GM12878 (cell line): ENCODE data around the gene TGFBR1. TPM values are rescaled to one million over a fixed set of nuclear protein-coding genes. Genes with fewer than 3 reads are reported as not detected.

Experiments
- BCL11A ChIP-seq: IDR thresholded peaks from 2 replicates; pipeline ENCODE4 v1.6.1; 2011; ENCODE audit warnings: low read depth, low read length
- BRCA1 ChIP-seq: IDR thresholded peaks from 2 replicates; pipeline ENCODE4 v1.6.1; 2011; ENCODE audit warnings: low read depth, low read length, improper control_type of control experiment
- CBFB ChIP-seq: IDR thresholded peaks from 2 replicates; pipeline ENCODE4 v1.6.1; 2016; ENCODE audit warnings: antibody characterized with exemption, low read depth
- CEBPB ChIP-seq, 2 experiments: fragments of 150-350 bp in 1 of 2; IDR thresholded peaks; 2 replicates each; pipeline ENCODE4 v1.6.1; 2012 to 2014; ENCODE audit warnings: low read depth in 2 of 2, low read length in 2 of 2, borderline replicate concordance in 1 of 2, inconsistent platforms in 1 of 2
- EED ChIP-seq: sonication (generic); IDR thresholded peaks from 2 replicates; pipeline ENCODE4 v1.6.1; 2016; ENCODE audit warnings: antibody characterized with exemption, low read depth
- EP300 ChIP-seq, 2 experiments: fragments of 150-350 bp in 1 of 2; IDR thresholded peaks; 2 replicates each; pipeline ENCODE4 v1.6.1; 2011 to 2012; ENCODE audit warnings: low read depth in 2 of 2, low read length in 2 of 2, borderline replicate concordance in 1 of 2, improper control_type of control experiment in 1 of 2, inconsistent platforms in 1 of 2; ENCODE audit not compliant: control insufficient read depth in 1 of 2
- EZH2 ChIP-seq: IDR thresholded peaks from 2 replicates; pipeline ENCODE4 v1.6.1; 2012; ENCODE audit warnings: low read depth, mild to moderate bottlenecking, control low read depth, inconsistent platforms, low read length, borderline replicate concordance; ENCODE audit not compliant: control insufficient read depth
- HCFC1 ChIP-seq: fragments of 150-350 bp; IDR thresholded peaks from 2 replicates; pipeline ENCODE4 v1.6.1; 2014; ENCODE audit warnings: low read length
- IKZF1 ChIP-seq: fragments of 450-650 bp; conservative IDR thresholded peaks from 2 replicates; pipeline ENCODE4 v1.6.1; 2017; ENCODE audit warnings: antibody characterized with exemption, mild to moderate bottlenecking
- MEF2A ChIP-seq: IDR thresholded peaks from 2 replicates; pipeline ENCODE4 v1.6.1; 2011; ENCODE audit warnings: low read depth, mild to moderate bottlenecking, low read length, moderate library complexity; ENCODE audit not compliant: insufficient read depth
- MEF2B ChIP-seq: fragments of 450-650 bp; IDR thresholded peaks from 2 replicates; pipeline ENCODE4 v1.6.1; 2018; ENCODE audit warnings: mild to moderate bottlenecking, moderate library complexity; ENCODE audit not compliant: partially characterized antibody, poor library complexity, severe bottlenecking
- NR2C2 ChIP-seq: IDR thresholded peaks from 2 replicates; pipeline ENCODE4 v1.6.1; 2011; ENCODE audit warnings: borderline replicate concordance, low read depth; ENCODE audit not compliant: control insufficient read depth, insufficient read length
- POLR2AphosphoS2 ChIP-seq: IDR thresholded peaks from 2 replicates; pipeline ENCODE4 v1.6.1; 2011; ENCODE audit warnings: low read depth, mild to moderate bottlenecking, low read length, improper control_type of control experiment, moderate library complexity
- RAD51 ChIP-seq: fragments of 450-650 bp; IDR thresholded peaks from 2 replicates; pipeline ENCODE4 v1.6.1; 2016; ENCODE audit warnings: moderate library complexity, mild to moderate bottlenecking, inconsistent platforms
- RBBP5 ChIP-seq: fragments of 200-600 bp; sonication (generic); conservative IDR thresholded peaks from 2 replicates; pipeline ENCODE4 v1.6.1; 2016
- RCOR1 ChIP-seq: conservative IDR thresholded peaks from 2 replicates; pipeline ENCODE4 v1.6.1; 2012; ENCODE audit warnings: low read depth, low read length, improper control_type of control experiment
- RUNX3 ChIP-seq: IDR thresholded peaks from 2 replicates; pipeline ENCODE4 v1.6.1; 2012; ENCODE audit warnings: low read length, inconsistent platforms
- SMAD5 ChIP-seq: IDR thresholded peaks from 2 replicates; pipeline ENCODE4 v1.6.1; 2016; ENCODE audit warnings: antibody characterized with exemption, low read depth
- TCF12 ChIP-seq: IDR thresholded peaks from 2 replicates; pipeline ENCODE4 v1.6.1; 2011; ENCODE audit warnings: low read depth, mild to moderate bottlenecking, low read length
- ZNF24 ChIP-seq: fragments of 450-650 bp; IDR thresholded peaks from 2 replicates; pipeline ENCODE4 v1.6.1; 2017; ENCODE audit warnings: antibody characterized with exemption, mild to moderate bottlenecking
- polyA plus RNA-seq, 11 experiments: library from polyadenylated mRNA; depleted of rRNA in 4 of 11; unstranded in 6 of 11; stranded (reverse) in 5 of 11; fragments of >200 nt; fragmentation: Nextera tagmentation in 4 of 11; fragmentation: Illumina TruSeq in 1 of 11; extraction: Ambion mirVana in 4 of 11; extraction: Trizol in 1 of 11; gene quantifications; 1 replicate in 1 of 11; 2 replicates in 10 of 11; pipeline versions ENCODE4 v1.2.1 to v1.2.3, GENCODE V29; 2011 to 2016; ENCODE audit warnings: inconsistent platforms in 2 of 11, missing spikeins in 2 of 11, low read depth in 1 of 11
- total RNA-seq, 4 experiments: library from RNA; depleted of rRNA in 3 of 4; stranded (reverse); fragments of >200 nt in 3 of 4; fragmentation: Illumina TruSeq in 1 of 4; extraction: Trizol in 1 of 4; gene quantifications; 2 replicates each; pipeline versions ENCODE4 v1.2.1 to v1.2.3, GENCODE V29; 2013 to 2021
- TF ChIP-seq, protein P1 (sequence below): fragments of 450-650 bp; formaldehyde crosslinking; IDR thresholded peaks from 2 replicates; pipeline ENCODE4 v1.4.0; 2022; ENCODE audit warnings: mild to moderate bottlenecking, moderate library complexity
- TF ChIP-seq, protein P2 (sequence below): fragments of 450-650 bp; IDR thresholded peaks from 2 replicates; pipeline ENCODE4 v1.6.1; 2018; ENCODE audit warnings: mild to moderate bottlenecking, low read depth, moderate library complexity; ENCODE audit not compliant: partially characterized antibody
- TF ChIP-seq, protein P3 (sequence below): IDR thresholded peaks from 2 replicates; pipeline ENCODE4 v1.6.1; 2011; ENCODE audit warnings: low read depth, low read length, improper control_type of control experiment, borderline replicate concordance
- TF ChIP-seq, protein P4 (sequence below): IDR thresholded peaks from 2 replicates; pipeline ENCODE4 v1.6.1; 2012; ENCODE audit warnings: low read length, inconsistent platforms

The TGFBR1 gene
- total and polyA plus RNA-seq, 10 of the 15 experiments (the other 5 are each of a cell fraction or from before 2014, with no cell fraction given), result 2.9 to 27.2 (median 16.6) TPM

DNA sequence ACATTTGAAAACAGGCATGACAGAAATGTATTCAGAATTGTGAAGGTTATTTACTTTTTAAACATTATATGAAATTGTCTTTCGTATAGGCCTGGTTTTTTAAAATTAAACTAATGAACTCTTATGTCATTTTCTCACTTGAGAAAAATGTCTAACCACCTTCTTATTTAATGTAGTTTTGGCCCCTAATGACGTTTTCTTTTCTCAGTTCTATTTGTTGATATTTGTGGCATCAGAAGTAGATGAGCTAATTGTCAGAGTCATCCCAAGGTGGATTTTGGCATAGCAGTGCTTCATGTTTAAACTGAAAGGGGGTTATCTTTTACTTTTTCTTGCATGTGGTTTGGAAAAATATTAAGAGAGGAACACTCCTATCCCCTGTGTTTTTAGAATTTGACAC lies 28.2 kb downstream of the TGFBR1 start (continued):
- TF ChIP-seq, protein P1, sequence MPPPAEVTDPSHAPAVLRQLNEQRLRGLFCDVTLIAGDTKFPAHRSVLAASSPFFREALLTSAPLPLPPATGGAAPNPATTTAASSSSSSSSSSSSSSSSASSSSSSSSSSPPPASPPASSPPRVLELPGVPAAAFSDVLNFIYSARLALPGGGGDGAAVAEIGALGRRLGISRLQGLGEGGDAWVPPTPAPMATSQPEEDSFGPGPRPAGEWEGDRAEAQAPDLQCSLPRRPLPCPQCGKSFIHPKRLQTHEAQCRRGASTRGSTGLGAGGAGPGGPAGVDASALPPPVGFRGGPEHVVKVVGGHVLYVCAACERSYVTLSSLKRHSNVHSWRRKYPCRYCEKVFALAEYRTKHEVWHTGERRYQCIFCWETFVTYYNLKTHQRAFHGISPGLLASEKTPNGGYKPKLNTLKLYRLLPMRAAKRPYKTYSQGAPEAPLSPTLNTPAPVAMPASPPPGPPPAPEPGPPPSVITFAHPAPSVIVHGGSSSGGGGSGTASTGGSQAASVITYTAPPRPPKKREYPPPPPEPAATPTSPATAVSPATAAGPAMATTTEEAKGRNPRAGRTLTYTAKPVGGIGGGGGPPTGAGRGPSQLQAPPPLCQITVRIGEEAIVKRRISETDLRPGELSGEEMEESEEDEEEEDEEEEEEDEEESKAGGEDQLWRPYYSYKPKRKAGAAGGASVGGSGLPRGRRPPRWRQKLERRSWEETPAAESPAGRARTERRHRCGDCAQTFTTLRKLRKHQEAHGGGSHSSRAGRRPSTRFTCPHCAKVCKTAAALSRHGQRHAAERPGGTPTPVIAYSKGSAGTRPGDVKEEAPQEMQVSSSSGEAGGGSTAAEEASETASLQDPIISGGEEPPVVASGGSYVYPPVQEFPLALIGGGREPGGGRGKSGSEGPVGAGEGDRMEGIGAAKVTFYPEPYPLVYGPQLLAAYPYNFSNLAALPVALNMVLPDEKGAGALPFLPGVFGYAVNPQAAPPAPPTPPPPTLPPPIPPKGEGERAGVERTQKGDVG (CRISPR knock-in tag), result no peak
- TF ChIP-seq RAD51 (no peak), BRCA1 (no peak), BCL11A (no peak), SMAD5 (no peak), IKZF1 (peak; percentile 38; the same call in 1 of the 2 replicates), CBFB (0 out of 2 replicates have a peak, but pooled peaks have one; percentile 37), RUNX3 (peak; percentile 76; the same call in 1 of the 2 replicates), EZH2 (no peak), RCOR1 (no peak), HCFC1 (no peak), ZNF24 (no peak), TCF12 (no peak), NR2C2 (no peak), POLR2AphosphoS2 (no peak), EED (0 out of 2 replicates have a peak, but pooled peaks have one; percentile 37), RBBP5 (no peak), EP300 (IDR thresholded peaks at IDR 0.05; ENCODE audit: borderline replicate concordance in 1 of 2, control insufficient read depth in 1 of 2, low read depth in 2 of 2, low read length in 2 of 2) (peak; percentile 34 to 48; a peak in 1 of 4 replicates), MEF2B (peak; percentile 43), CEBPB (IDR thresholded peaks at IDR 0.05; ENCODE audit: borderline replicate concordance in 1 of 2, low read depth in 2 of 2, low read length in 2 of 2) (peak in 1 of 2 experiments; percentile 26; a peak in 1 of 4 replicates), MEF2A (peak; percentile 70)
- TF ChIP-seq, protein P2, sequence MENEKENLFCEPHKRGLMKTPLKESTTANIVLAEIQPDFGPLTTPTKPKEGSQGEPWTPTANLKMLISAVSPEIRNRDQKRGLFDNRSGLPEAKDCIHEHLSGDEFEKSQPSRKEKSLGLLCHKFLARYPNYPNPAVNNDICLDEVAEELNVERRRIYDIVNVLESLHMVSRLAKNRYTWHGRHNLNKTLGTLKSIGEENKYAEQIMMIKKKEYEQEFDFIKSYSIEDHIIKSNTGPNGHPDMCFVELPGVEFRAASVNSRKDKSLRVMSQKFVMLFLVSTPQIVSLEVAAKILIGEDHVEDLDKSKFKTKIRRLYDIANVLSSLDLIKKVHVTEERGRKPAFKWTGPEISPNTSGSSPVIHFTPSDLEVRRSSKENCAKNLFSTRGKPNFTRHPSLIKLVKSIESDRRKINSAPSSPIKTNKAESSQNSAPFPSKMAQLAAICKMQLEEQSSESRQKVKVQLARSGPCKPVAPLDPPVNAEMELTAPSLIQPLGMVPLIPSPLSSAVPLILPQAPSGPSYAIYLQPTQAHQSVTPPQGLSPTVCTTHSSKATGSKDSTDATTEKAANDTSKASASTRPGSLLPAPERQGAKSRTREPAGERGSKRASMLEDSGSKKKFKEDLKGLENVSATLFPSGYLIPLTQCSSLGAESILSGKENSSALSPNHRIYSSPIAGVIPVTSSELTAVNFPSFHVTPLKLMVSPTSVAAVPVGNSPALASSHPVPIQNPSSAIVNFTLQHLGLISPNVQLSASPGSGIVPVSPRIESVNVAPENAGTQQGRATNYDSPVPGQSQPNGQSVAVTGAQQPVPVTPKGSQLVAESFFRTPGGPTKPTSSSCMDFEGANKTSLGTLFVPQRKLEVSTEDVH, result no peak
- TF ChIP-seq, protein P3, sequence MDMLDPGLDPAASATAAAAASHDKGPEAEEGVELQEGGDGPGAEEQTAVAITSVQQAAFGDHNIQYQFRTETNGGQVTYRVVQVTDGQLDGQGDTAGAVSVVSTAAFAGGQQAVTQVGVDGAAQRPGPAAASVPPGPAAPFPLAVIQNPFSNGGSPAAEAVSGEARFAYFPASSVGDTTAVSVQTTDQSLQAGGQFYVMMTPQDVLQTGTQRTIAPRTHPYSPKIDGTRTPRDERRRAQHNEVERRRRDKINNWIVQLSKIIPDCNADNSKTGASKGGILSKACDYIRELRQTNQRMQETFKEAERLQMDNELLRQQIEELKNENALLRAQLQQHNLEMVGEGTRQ, result no peak
- TF ChIP-seq, protein P4, sequence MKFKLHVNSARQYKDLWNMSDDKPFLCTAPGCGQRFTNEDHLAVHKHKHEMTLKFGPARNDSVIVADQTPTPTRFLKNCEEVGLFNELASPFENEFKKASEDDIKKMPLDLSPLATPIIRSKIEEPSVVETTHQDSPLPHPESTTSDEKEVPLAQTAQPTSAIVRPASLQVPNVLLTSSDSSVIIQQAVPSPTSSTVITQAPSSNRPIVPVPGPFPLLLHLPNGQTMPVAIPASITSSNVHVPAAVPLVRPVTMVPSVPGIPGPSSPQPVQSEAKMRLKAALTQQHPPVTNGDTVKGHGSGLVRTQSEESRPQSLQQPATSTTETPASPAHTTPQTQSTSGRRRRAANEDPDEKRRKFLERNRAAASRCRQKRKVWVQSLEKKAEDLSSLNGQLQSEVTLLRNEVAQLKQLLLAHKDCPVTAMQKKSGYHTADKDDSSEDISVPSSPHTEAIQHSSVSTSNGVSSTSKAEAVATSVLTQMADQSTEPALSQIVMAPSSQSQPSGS, result peak; percentile 75
